H1 (cell line): ENCODE results near the gene UBASH3A. TPM values are rescaled to one million over a fixed set of nuclear protein-coding genes. Genes with fewer than 3 reads are reported as not detected.

ENCODE experiments used
- ATF2 ChIP-seq: IDR thresholded peaks from 2 replicates; pipeline ENCODE4 v1.6.1; 2012; ENCODE audit warnings: low read length, inconsistent platforms
- JUN ChIP-seq: IDR thresholded peaks from 2 replicates; pipeline ENCODE4 v1.6.1; 2011; ENCODE audit warnings: low read depth, mild to moderate bottlenecking, improper control_type of control experiment, low read length
- JUND ChIP-seq: IDR thresholded peaks from 2 replicates; pipeline ENCODE4 v1.6.1; 2011; ENCODE audit warnings: mild to moderate bottlenecking, improper control_type of control experiment, low read length
- POLR2A ChIP-seq, 2 experiments: IDR thresholded peaks; 1 replicate in 1 of 2; 2 replicates in 1 of 2; pipeline ENCODE4 v1.6.1; 2011; ENCODE audit warnings: low read depth in 2 of 2, low read length in 2 of 2, mild to moderate bottlenecking in 2 of 2; ENCODE audit errors: control extremely low read depth in 1 of 2
- SIX5 ChIP-seq: IDR thresholded peaks from 2 replicates; pipeline ENCODE4 v1.6.1; 2011; ENCODE audit warnings: mild to moderate bottlenecking, low read depth, low read length
- polyA plus RNA-seq, 7 experiments: library from polyadenylated mRNA; depleted of rRNA in 3 of 7; stranded (reverse) in 5 of 7; unstranded in 2 of 7; fragments of >200 nt in 5 of 7; fragments of 200-250 nt in 2 of 7; gene quantifications; 1 replicate in 5 of 7; 2 replicates in 1 of 7; 4 replicates in 1 of 7; pipeline versions ENCODE4 v1.2.1 to v1.2.3, GENCODE V29; 2011 to 2013; ENCODE audit warnings: missing spikeins in 2 of 7, mixed read lengths in 2 of 7
- total RNA-seq: library from RNA; stranded (reverse); fragmentation: NEBNext Ultra II Directional; extraction: Animal tissue kit (Norgen Biotek cat#: 25700); gene quantifications from 2 replicates; pipeline ENCODE4 v1.2.1, GENCODE V29; 2021

The UBASH3A gene
- total and polyA plus RNA-seq, 2 of the 8 experiments (the other 6 are each of a cell fraction or from before 2014, with no cell fraction given), result not detected

DNA sequence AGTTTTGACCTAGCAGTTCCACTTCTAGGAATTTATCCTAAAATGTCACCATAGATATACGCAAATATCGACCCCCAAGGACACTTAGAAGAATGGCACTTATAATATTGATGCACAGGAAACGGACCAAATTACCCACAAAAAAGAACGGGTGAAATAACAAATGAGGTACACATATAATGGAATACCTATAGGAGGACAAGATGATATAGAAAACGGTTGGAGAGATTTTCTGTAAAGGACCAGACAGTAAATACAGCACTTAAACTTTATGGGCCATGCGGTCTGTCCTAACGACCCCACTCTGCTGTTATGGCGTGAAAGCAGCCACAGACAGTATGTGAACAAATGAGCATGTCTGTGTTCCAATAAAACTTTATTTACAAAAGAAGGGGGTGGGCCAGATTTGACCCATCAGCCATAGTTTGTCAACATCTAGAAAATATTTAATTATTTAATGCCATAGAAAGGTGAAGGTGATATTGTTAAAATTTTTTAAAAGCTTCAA, 10.2 kb upstream of the UBASH3A start (continued):
- TF ChIP-seq JUN (no peak), JUND (no peak), ATF2 (no peak), POLR2A (IDR thresholded peaks at IDR 0.05; ENCODE audit: control extremely low read depth in 1 of 2, low read depth in 2 of 2, low read length in 2 of 2) (no peak), SIX5 (no peak)
